SK-N-SH treated with all-trans-retinoic acid at 6 μM for 48 hours (cell line): ENCODE results near the gene USB1.

Source experiments
- ATAC-seq: fragments of 200-7000 bp; cut with Tn5 transposase; 3 replicates; pipeline ENCODE4 v1.9.1; 2020; ENCODE audit warnings: mild to moderate bottlenecking, moderate library complexity
- ARNTL ChIP-seq: fragments of 450-650 bp; formaldehyde crosslinking; IDR thresholded peaks from 2 replicates; pipeline ENCODE4 v1.5.0; 2020; ENCODE audit warnings: low read depth, mild to moderate bottlenecking, moderate library complexity, borderline replicate concordance
- BACH2 ChIP-seq: fragments of 250-450 bp; sonication (Bioruptor Pico); IDR thresholded peaks from 2 replicates; pipeline ENCODE4 v1.9.0; 2021; ENCODE audit warnings: mild to moderate bottlenecking, borderline replicate concordance
- CSDC2 ChIP-seq: fragments of 250-450 bp; sonication (Bioruptor Pico); IDR thresholded peaks from 2 replicates; pipeline ENCODE4 v1.5.0; 2020; ENCODE audit warnings: mild to moderate bottlenecking, moderate library complexity
- GLIS3 ChIP-seq: fragments of 250-450 bp; sonication (Bioruptor Pico); IDR thresholded peaks from 2 replicates; pipeline ENCODE4 v1.5.0; 2020; ENCODE audit warnings: mild to moderate bottlenecking, moderate library complexity
- ISL1 ChIP-seq: fragments of 250-450 bp; sonication (Bioruptor Pico); IDR thresholded peaks from 2 replicates; pipeline ENCODE4 v2.1.2; 2022; ENCODE audit warnings: mild to moderate bottlenecking, moderate library complexity
- OSR1 ChIP-seq: fragments of 250-450 bp; sonication (Bioruptor Pico); IDR thresholded peaks from 2 replicates; pipeline ENCODE4 v1.8.0; 2022; ENCODE audit warnings: moderate library complexity, mild to moderate bottlenecking, inconsistent platforms
- POU6F1 ChIP-seq: fragments of 250-450 bp; sonication (Bioruptor Pico); IDR thresholded peaks from 2 replicates; pipeline ENCODE4 v1.8.0; 2021; ENCODE audit warnings: low read depth, mild to moderate bottlenecking, moderate library complexity, borderline replicate concordance
- PPARA ChIP-seq: fragments of 250-450 bp; sonication (Bioruptor Pico); IDR thresholded peaks from 2 replicates; pipeline ENCODE4 v1.5.0; 2020; ENCODE audit warnings: mild to moderate bottlenecking, borderline replicate concordance
- RARB ChIP-seq: fragments of 250-450 bp; sonication (Bioruptor Pico); IDR thresholded peaks from 2 replicates; pipeline ENCODE4 v1.8.0; 2021; ENCODE audit warnings: mild to moderate bottlenecking, moderate library complexity
- TCF4 ChIP-seq: fragments of 250-450 bp; sonication (Bioruptor Pico); IDR thresholded peaks from 2 replicates; pipeline ENCODE4 v1.8.0; 2021; ENCODE audit warnings: mild to moderate bottlenecking, moderate library complexity, borderline replicate concordance
- TOX ChIP-seq: fragments of 250-450 bp; sonication (Bioruptor Pico); IDR thresholded peaks from 2 replicates; pipeline ENCODE4 v1.8.0; 2021; ENCODE audit warnings: mild to moderate bottlenecking, moderate library complexity, borderline replicate concordance
- ZC3H10 ChIP-seq: fragments of 250-450 bp; sonication (Bioruptor Pico); IDR thresholded peaks from 2 replicates; pipeline ENCODE4 v1.5.1; 2021; ENCODE audit warnings: mild to moderate bottlenecking, moderate library complexity
- ZFP3 ChIP-seq: fragments of 250-450 bp; sonication (Bioruptor Pico); IDR thresholded peaks from 2 replicates; pipeline ENCODE4 v1.5.0; 2020; ENCODE audit warnings: mild to moderate bottlenecking, moderate library complexity
- ZFP30 ChIP-seq: fragments of 450-650 bp; formaldehyde crosslinking; IDR thresholded peaks from 2 replicates; pipeline ENCODE4 v1.5.0; 2022; ENCODE audit warnings: mild to moderate bottlenecking, moderate library complexity
- ZNF565 ChIP-seq: fragments of 450-650 bp; formaldehyde crosslinking; conservative IDR thresholded peaks from 2 replicates; pipeline ENCODE4 v1.5.0; 2020; ENCODE audit warnings: low read depth, mild to moderate bottlenecking, moderate library complexity
- ZNF8 ChIP-seq: fragments of 450-650 bp; formaldehyde crosslinking; IDR thresholded peaks from 2 replicates; pipeline ENCODE4 v1.5.0; 2020; ENCODE audit warnings: mild to moderate bottlenecking, moderate library complexity
- TF ChIP-seq, protein P1 (sequence below): fragments of 250-450 bp; sonication (Bioruptor Pico); IDR thresholded peaks from 2 replicates; pipeline ENCODE4 v1.5.1; 2021; ENCODE audit warnings: mild to moderate bottlenecking, moderate library complexity
- TF ChIP-seq, protein P2 (sequence below): fragments of 250-450 bp; sonication (Bioruptor Pico); IDR thresholded peaks from 2 replicates; pipeline ENCODE4 v1.8.0; 2020; ENCODE audit warnings: mild to moderate bottlenecking, moderate library complexity, borderline replicate concordance
- TF ChIP-seq, protein P3 (sequence below): fragments of 250-450 bp; sonication (Bioruptor Pico); IDR thresholded peaks from 2 replicates; pipeline ENCODE4 v1.5.0; 2020; ENCODE audit warnings: mild to moderate bottlenecking, moderate library complexity

The USB1 gene

GRCh38 chr16:58012481-58012880 lies 11.3 kb downstream of the USB1 start:
- TF ChIP-seq ZFP3 (CRISPR knock-in tag) (no peak), OSR1 (CRISPR knock-in tag) (no peak), CSDC2 (no peak), TOX (no peak), ISL1 (no peak), GLIS3 (CRISPR knock-in tag) (no peak), ZNF565 (CRISPR knock-in tag) (no peak), ZFP30 (no peak), BACH2 (no peak), RARB (no peak), POU6F1 (no peak), ZC3H10 (CRISPR knock-in tag) (no peak), TCF4 (no peak), ZNF8 (no peak), PPARA (no peak)
- TF ChIP-seq, protein P1, sequence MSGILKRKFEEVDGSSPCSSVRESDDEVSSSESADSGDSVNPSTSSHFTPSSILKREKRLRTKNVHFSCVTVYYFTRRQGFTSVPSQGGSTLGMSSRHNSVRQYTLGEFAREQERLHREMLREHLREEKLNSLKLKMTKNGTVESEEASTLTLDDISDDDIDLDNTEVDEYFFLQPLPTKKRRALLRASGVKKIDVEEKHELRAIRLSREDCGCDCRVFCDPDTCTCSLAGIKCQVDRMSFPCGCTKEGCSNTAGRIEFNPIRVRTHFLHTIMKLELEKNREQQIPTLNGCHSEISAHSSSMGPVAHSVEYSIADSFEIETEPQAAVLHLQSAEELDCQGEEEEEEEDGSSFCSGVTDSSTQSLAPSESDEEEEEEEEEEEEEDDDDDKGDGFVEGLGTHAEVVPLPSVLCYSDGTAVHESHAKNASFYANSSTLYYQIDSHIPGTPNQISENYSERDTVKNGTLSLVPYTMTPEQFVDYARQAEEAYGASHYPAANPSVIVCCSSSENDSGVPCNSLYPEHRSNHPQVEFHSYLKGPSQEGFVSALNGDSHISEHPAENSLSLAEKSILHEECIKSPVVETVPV: no peak
- TF ChIP-seq, protein P2, sequence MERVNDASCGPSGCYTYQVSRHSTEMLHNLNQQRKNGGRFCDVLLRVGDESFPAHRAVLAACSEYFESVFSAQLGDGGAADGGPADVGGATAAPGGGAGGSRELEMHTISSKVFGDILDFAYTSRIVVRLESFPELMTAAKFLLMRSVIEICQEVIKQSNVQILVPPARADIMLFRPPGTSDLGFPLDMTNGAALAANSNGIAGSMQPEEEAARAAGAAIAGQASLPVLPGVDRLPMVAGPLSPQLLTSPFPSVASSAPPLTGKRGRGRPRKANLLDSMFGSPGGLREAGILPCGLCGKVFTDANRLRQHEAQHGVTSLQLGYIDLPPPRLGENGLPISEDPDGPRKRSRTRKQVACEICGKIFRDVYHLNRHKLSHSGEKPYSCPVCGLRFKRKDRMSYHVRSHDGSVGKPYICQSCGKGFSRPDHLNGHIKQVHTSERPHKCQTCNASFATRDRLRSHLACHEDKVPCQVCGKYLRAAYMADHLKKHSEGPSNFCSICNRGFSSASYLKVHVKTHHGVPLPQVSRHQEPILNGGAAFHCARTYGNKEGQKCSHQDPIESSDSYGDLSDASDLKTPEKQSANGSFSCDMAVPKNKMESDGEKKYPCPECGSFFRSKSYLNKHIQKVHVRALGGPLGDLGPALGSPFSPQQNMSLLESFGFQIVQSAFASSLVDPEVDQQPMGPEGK (CRISPR knock-in tag): no peak
- TF ChIP-seq, protein P3, sequence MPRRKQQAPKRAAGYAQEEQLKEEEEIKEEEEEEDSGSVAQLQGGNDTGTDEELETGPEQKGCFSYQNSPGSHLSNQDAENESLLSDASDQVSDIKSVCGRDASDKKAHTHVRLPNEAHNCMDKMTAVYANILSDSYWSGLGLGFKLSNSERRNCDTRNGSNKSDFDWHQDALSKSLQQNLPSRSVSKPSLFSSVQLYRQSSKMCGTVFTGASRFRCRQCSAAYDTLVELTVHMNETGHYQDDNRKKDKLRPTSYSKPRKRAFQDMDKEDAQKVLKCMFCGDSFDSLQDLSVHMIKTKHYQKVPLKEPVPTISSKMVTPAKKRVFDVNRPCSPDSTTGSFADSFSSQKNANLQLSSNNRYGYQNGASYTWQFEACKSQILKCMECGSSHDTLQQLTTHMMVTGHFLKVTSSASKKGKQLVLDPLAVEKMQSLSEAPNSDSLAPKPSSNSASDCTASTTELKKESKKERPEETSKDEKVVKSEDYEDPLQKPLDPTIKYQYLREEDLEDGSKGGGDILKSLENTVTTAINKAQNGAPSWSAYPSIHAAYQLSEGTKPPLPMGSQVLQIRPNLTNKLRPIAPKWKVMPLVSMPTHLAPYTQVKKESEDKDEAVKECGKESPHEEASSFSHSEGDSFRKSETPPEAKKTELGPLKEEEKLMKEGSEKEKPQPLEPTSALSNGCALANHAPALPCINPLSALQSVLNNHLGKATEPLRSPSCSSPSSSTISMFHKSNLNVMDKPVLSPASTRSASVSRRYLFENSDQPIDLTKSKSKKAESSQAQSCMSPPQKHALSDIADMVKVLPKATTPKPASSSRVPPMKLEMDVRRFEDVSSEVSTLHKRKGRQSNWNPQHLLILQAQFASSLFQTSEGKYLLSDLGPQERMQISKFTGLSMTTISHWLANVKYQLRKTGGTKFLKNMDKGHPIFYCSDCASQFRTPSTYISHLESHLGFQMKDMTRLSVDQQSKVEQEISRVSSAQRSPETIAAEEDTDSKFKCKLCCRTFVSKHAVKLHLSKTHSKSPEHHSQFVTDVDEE (CRISPR knock-in tag): no peak
- no peak for ATAC-seq

GRCh38 chr16:58013201-58013956 lies 12.2 kb downstream of the USB1 start:
- TF ChIP-seq ZNF8 (no peak), POU6F1 (no peak), RARB (no peak), ZFP30 (no peak), ZNF565 (CRISPR knock-in tag) (no peak), BACH2 (no peak), PPARA (no peak), ARNTL (CRISPR knock-in tag) (no peak), GLIS3 (CRISPR knock-in tag) (no peak), ISL1 (no peak), ZC3H10 (CRISPR knock-in tag) (no peak)
- TF ChIP-seq, protein P2 (CRISPR knock-in tag): no peak
- TF ChIP-seq, protein P3 (CRISPR knock-in tag): no peak
- ATAC-seq: no peak
